Testis (tissue), 3 donors: ENCODE results near the gene CSTB. TPM values are rescaled to one million over a fixed set of nuclear protein-coding genes. Genes with fewer than 3 reads are reported as not detected.

Experiments used
- DNase-seq: peaks from one replicate; pipeline ENCODE4 v3.0.0-alpha.2; 2019
- H3K27ac ChIP-seq, 2 donors: fragments of 200-600 bp; sonication (generic); one replicate each; pipeline ENCODE4 v1.5.1; 2019
- H3K27me3 ChIP-seq: fragments of 200-600 bp; sonication (generic); one replicate; pipeline ENCODE4 v1.5.1; 2019
- H3K36me3 ChIP-seq: fragments of 200-600 bp; sonication (generic); one replicate; pipeline ENCODE4 v1.5.1; 2017; ENCODE audit warnings: low read depth; ENCODE audit errors: missing control alignments
- H3K4me1 ChIP-seq: fragments of 200-600 bp; sonication (generic); one replicate; pipeline ENCODE4 v1.5.1; 2019
- H3K4me3 ChIP-seq, 2 donors: fragments of 200-600 bp; sonication (generic); one replicate each; pipeline ENCODE4 v1.5.1; 2017 to 2019
- H3K9me3 ChIP-seq: fragments of 200-600 bp; sonication (generic); one replicate; pipeline ENCODE4 v1.5.1; 2017
- POLR2A ChIP-seq: fragments of 450-650 bp; IDR thresholded peaks from one replicate; pipeline ENCODE4 v1.6.1; 2017; ENCODE audit warnings: antibody characterized with exemption, mild to moderate bottlenecking, moderate library complexity
- WGBS, 2 donors: methylation state at CpG; one replicate each; pipeline ENCODE4 v1.1.5; 2018; 5-methylcytosine and 5-hydroxymethylcytosine counted together
- intact Hi-C: fragments of 100-400 bp; cut with DNase I; formaldehyde crosslinking; loops from one replicate; pipeline ENCODE4 v1.15.1; 2023; ENCODE audit warnings: low total_unique reads
- polyA plus RNA-seq: library from polyadenylated mRNA; stranded (reverse); fragments of 350-450 nt; fragmentation: Illumina TruSeq; extraction: RNeasy Lipid Tissue Mini Kit (QIAGEN cat#74804); gene quantifications from one replicate; pipeline ENCODE4 v1.2.3, GENCODE V29; 2014; ENCODE audit warnings: low read depth, low replicate concordance; ENCODE audit not compliant: insufficient read depth
- total RNA-seq, 2 donors: library from RNA; depleted of rRNA; stranded (reverse); fragments of >200 nt; gene quantifications; one replicate each; pipeline ENCODE4 v1.2.3, GENCODE V29; 2016
- TF ChIP-seq, protein P1 (sequence below), 3 experiments: fragments of 450-650 bp in 2 of 3; fragments of 200-600 bp in 1 of 3; sonication (generic) in 1 of 3; IDR thresholded peaks; one replicate each; pipeline ENCODE4 v1.5.1; 2016 to 2019; ENCODE audit warnings: antibody characterized with exemption in 3 of 3, mild to moderate bottlenecking in 2 of 3, moderate library complexity in 1 of 3

CSTB gene
- total and polyA plus RNA-seq, 3 donors from 2014 or later, result 23.9 to 49.5 (median 31.0) TPM

DNA sequence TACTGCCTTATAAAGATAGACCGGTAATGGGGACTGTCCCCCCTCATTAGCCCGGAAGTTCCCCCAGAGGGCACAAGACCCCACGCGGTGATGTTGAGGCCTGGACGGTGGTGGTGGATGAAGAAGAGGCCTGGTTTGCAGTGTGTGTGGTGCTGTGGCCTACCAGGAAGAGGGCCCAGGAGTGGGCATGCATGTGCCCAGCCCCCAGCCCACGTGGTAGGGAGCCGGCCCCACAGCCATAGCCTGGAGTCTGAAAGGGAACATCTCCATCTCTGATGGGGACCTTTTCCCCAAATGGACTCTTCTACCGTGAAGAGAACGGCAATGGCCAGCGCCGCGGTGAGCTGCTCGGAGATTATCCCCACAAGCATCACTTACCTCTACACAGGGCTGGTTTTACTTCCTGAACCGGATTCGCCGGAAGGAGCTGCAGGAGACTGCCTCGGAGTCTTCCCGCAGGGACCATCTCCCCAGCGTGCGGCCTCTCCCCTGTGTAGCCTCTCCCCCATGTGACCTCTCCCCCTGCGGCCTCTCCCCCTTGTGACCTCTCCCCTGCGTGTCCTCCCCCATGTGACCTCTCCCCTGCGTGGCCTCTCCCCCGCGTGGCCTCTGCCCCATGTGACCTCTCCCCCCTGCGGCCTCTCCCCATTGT, 33.9 kb upstream of the CSTB start:
- no peaks in the 10 kb centered on the region for H3K27me3 ChIP-seq
- H3K36me3 ChIP-seq, result no peaks in the 10 kb centered on the region
- H3K4me1 ChIP-seq, result peaks cover 6% of the 10 kb centered on the region
- H3K4me3 ChIP-seq, result no peak overlapping the region
- 62 to 75% methylated on average over 6 to 26 of the region's 26 CpGs for WGBS, 2 donors
- intact Hi-C loops, result no loop called here
- DNase-seq, result no peak
- H3K9me3 ChIP-seq, result no peaks in the 10 kb centered on the region
- TF ChIP-seq, protein P1, sequence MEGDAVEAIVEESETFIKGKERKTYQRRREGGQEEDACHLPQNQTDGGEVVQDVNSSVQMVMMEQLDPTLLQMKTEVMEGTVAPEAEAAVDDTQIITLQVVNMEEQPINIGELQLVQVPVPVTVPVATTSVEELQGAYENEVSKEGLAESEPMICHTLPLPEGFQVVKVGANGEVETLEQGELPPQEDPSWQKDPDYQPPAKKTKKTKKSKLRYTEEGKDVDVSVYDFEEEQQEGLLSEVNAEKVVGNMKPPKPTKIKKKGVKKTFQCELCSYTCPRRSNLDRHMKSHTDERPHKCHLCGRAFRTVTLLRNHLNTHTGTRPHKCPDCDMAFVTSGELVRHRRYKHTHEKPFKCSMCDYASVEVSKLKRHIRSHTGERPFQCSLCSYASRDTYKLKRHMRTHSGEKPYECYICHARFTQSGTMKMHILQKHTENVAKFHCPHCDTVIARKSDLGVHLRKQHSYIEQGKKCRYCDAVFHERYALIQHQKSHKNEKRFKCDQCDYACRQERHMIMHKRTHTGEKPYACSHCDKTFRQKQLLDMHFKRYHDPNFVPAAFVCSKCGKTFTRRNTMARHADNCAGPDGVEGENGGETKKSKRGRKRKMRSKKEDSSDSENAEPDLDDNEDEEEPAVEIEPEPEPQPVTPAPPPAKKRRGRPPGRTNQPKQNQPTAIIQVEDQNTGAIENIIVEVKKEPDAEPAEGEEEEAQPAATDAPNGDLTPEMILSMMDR (IDR thresholded peaks at IDR 0.05), result no peak
- TF ChIP-seq POLR2A, result no peak
- no peak overlapping the region for H3K27ac ChIP-seq

DNA sequence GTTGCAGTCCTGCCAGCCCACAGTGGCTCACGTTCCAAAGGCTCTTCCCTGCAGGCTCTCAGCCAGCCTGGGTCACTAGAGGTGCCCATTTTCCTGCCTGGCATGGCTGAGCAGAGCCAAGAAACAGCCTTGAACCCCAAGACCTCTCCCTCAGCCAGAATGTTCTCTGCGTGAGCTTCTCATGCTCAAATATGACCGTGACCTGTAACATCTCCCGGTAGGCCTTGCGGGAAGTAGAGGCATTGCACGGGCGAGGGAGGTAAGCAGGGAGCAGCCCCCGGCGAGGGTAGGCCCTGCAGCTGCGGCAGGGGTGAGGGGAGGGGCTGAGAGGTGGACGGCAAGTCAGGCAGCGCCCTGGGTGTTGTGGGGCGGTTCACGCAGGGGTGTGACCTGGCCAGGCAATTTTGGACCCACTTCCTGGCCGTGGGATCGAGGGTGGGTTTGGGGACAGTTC, 33.3 kb upstream of the CSTB start:
- H3K36me3 ChIP-seq, result no peaks in the 10 kb centered on the region
- no peak overlapping the region for H3K27ac ChIP-seq
- TF ChIP-seq POLR2A, result no peak
- TF ChIP-seq, protein P1 (IDR thresholded peaks at IDR 0.05), result no peak
- H3K27me3 ChIP-seq, result no peaks in the 10 kb centered on the region
- no peak for DNase-seq
- no peak overlapping the region for H3K4me3 ChIP-seq
- intact Hi-C loops, result no loop called here
- no peaks in the 10 kb centered on the region for H3K9me3 ChIP-seq
- H3K4me1 ChIP-seq, result peaks cover 6% of the 10 kb centered on the region
- WGBS, 2 donors, result 61 to 67% methylated on average over 10 to 16 of the region's 16 CpGs

DNA sequence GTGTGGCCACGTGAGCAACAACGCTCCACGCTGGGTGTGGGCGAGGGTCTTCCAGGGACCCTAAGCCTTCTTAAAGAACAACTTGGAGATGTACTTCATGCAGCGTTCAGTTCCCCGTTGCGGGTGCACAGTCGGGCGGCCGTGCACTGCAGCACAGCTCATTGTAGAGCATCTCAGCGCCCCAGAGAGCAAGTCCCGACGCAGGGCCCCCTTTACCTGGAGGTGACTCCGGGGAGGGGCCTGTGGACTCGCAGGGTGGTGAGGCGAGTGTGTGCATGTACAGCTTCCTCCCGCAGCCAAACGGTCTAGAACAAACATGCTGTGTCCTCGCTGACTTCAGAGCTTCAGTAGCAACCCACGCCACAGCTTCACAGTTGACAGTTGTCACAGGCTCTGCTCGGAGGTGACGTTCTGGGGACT, 32.7 kb upstream of the CSTB start:
- intact Hi-C loops, result no loop called here

DNA sequence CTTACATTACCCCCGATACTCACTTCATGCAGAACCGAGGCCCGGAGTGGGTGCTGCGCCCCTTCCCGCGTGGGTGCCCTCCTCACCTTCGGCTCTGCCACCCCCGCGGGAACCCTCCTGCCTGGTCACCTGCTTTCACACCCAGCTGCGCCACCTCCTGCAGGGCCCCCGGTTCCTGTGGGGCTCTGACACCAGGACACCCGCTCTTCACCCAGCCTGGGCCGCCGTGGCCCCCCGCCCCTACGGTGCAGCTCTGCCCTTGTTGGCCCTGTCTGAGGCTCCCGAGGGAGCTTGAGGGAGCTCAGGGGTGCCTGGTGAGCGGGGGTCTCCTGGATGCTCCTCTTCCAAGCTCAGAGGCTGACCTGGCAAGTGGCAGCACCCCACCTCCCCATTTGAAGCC, 32.3 kb upstream of the CSTB start:
- Histone ChIP-seq H3K9me3 (no peaks in the 10 kb centered on the region), H3K27me3 (no peaks in the 10 kb centered on the region), H3K36me3 (no peaks in the 10 kb centered on the region), H3K4me1 (peaks cover 6% of the 10 kb centered on the region), H3K27ac (no peak overlapping the region), H3K4me3 (no peak overlapping the region)
- DNase-seq, result no peak
- intact Hi-C loops, result no loop called here
- TF ChIP-seq, protein P1 (IDR thresholded peaks at IDR 0.05), result no peak
- no peak for TF ChIP-seq POLR2A
- WGBS, 2 donors, result 87 to 90% methylated on average over 11 to 18 of the region's 18 CpGs

More for the DNA sequence above, 32.7 kb upstream of the CSTB start:
- peaks cover 6% of the 10 kb centered on the region for H3K4me1 ChIP-seq
- H3K9me3 ChIP-seq, result no peaks in the 10 kb centered on the region
- no peaks in the 10 kb centered on the region for H3K36me3 ChIP-seq
- H3K27me3 ChIP-seq, result no peaks in the 10 kb centered on the region
- H3K4me3 ChIP-seq, result no peak overlapping the region
- WGBS, 2 donors, result 60 to 87% methylated on average over 1 to 22 of the region's 22 CpGs
- DNase-seq, result no peak
- TF ChIP-seq, protein P1 (IDR thresholded peaks at IDR 0.05), result no peak
- TF ChIP-seq POLR2A, result no peak
- H3K27ac ChIP-seq, result no peak overlapping the region
